Body of pancreas (tissue), 4 donors: ENCODE data around the gene RASSF6.

Experiments
- CTCF ChIP-seq, 7 experiments: fragments of 450-650 bp in 4 of 7; fragments of 200-600 bp in 3 of 7; sonication (generic) in 3 of 7; IDR thresholded peaks; one replicate each; pipeline ENCODE4 v1.5.1; 2016 to 2019; ENCODE audit warnings: antibody characterized with exemption in 7 of 7
- POLR2A ChIP-seq, 3 donors: fragments of 450-650 bp; IDR thresholded peaks; one replicate each; pipeline ENCODE4 v1.6.1; 2016; ENCODE audit warnings: antibody characterized with exemption in 3 of 3, mild to moderate bottlenecking in 2 of 3

DNA sequence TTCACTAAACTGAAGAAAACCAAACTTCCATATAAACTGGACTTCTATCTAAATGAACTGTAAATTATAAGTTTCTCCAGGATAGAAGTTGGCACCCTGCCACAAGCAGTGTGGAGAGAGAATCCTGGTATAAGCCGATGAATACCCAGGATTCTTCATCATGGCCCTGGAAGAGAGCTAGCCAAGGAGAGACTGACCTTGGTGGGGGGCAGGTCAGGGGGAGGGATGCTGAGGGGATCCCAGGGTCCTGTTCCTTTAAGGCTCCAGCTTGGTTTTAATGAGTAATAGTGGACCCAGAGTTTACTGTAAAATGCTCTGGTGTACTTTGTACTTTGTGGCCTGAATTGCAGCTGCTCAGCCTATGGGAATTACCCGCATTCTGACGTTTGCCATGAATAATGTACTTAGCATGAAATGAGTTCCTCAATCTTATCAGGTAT lies 16.9 kb downstream of the RASSF6 start:
- TF ChIP-seq POLR2A (IDR thresholded peaks at IDR 0.05) (no peak), CTCF (IDR thresholded peaks at IDR 0.05) (no peak)
